ENCODE measurements around the gene TMEM121.
"Not testable (repeated sequence)": the region's sequence is repeated elsewhere in the genome, so short reads cannot be mapped to it uniquely, and the experiment has no call there.

TMEM121 gene

DNA sequence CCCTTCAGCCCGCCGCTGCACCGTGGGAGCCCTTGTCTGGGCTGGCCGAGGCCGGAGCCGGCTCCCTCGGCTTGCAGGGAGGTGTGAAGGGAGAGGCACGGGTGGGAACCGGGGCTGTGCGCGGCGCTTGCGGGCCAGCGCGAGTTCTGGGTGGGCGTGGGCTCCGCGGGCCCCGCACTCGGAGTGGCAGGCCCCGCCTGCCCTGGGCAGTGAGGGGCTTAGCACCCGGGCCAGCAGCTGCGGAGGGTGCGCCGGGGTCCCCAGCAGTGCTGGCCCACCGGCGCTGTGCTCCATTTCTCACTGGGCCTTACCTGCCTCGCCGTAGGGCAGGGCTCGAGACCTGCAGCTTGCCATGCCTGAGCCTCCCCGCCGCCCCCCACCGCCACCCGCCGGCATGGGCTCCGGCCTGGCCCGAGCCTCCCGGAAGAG, 21.4 kb downstream of the TMEM121 start:
- H3K4me1 ChIP-seq (ENCODE audit: low read length) = no peaks in the 10 kb centered on the region
- no peak overlapping the region for H3K4me2 ChIP-seq (ENCODE audit: low read length)
- no peak for TF ChIP-seq EZH2phosphoT487 (IDR thresholded peaks at IDR 0.05; ENCODE audit: low read depth)
- TF ChIP-seq, protein P1, sequence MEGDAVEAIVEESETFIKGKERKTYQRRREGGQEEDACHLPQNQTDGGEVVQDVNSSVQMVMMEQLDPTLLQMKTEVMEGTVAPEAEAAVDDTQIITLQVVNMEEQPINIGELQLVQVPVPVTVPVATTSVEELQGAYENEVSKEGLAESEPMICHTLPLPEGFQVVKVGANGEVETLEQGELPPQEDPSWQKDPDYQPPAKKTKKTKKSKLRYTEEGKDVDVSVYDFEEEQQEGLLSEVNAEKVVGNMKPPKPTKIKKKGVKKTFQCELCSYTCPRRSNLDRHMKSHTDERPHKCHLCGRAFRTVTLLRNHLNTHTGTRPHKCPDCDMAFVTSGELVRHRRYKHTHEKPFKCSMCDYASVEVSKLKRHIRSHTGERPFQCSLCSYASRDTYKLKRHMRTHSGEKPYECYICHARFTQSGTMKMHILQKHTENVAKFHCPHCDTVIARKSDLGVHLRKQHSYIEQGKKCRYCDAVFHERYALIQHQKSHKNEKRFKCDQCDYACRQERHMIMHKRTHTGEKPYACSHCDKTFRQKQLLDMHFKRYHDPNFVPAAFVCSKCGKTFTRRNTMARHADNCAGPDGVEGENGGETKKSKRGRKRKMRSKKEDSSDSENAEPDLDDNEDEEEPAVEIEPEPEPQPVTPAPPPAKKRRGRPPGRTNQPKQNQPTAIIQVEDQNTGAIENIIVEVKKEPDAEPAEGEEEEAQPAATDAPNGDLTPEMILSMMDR (IDR thresholded peaks at IDR 0.05; ENCODE audit: low read depth, low read length) = no peak
- no peaks in the 10 kb centered on the region for H3K79me2 ChIP-seq (ENCODE audit: low read length)
- H3K4me3 ChIP-seq (ENCODE audit: low read length) = no peak overlapping the region
- no peaks in the 10 kb centered on the region for H3K36me3 ChIP-seq (replicated peaks; ENCODE audit: low read depth, low read length)
- no peak overlapping the region for H2AFZ ChIP-seq (ENCODE audit: low read depth, low read length)
- H3K9me3 ChIP-seq (ENCODE audit: insufficient read depth, low read length) = peaks cover 6% of the 10 kb centered on the region
- H3K27me3 ChIP-seq (ENCODE audit: low read depth, low read length) = peaks cover 6% of the 10 kb centered on the region; the same call in 1 of the 2 replicates
- H4K20me1 ChIP-seq (ENCODE audit: insufficient read depth, low read length) = no peaks in the 10 kb centered on the region
- no peak overlapping the region for H3K27ac ChIP-seq (ENCODE audit: low read length)
- H3K9ac ChIP-seq (ENCODE audit: low read length) = no peak overlapping the region

DNA sequence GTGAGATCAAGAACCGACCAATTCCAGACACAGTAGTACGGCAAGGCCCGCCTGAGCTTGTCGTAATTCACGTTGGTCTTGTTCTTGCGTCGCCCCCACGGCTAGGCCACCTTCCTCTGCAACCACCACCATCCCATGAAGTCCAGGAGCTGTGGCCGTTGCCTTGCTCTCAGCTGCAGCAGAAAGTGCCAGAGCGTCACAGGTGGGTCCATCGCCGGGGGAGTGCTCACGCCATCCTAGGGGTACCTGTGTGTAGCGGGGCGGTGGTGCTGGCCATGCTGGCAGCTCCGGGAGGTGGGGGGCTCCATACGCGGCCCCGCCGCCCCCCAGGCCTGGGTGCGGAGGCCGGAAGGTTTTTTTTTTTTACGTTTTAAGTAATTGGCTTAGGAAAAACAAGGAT, 23.1 kb downstream of the TMEM121 start:
- H3K4me2 ChIP-seq (ENCODE audit: low read length) = no peak overlapping the region
- H3K79me2 ChIP-seq (ENCODE audit: low read length) = no peaks in the 10 kb centered on the region
- H3K4me1 ChIP-seq (ENCODE audit: low read length) = no peaks in the 10 kb centered on the region
- H3K27me3 ChIP-seq (ENCODE audit: low read depth, low read length) = no peaks in the 10 kb centered on the region; the same call in 1 of the 2 replicates
- H3K9ac ChIP-seq (ENCODE audit: low read length) = no peak overlapping the region
- H4K20me1 ChIP-seq (ENCODE audit: insufficient read depth, low read length) = no peaks in the 10 kb centered on the region
- no peak overlapping the region for H3K4me3 ChIP-seq (ENCODE audit: low read length)
- no peak for TF ChIP-seq EZH2phosphoT487 (IDR thresholded peaks at IDR 0.05; ENCODE audit: low read depth)
- TF ChIP-seq, protein P1 (IDR thresholded peaks at IDR 0.05; ENCODE audit: low read depth, low read length) = no peak
- H3K27ac ChIP-seq (ENCODE audit: low read length) = no peak overlapping the region
- no peaks in the 10 kb centered on the region for H3K36me3 ChIP-seq (replicated peaks; ENCODE audit: low read depth, low read length)
- H2AFZ ChIP-seq (ENCODE audit: low read depth, low read length) = no peak overlapping the region
- H3K9me3 ChIP-seq (ENCODE audit: insufficient read depth, low read length) = no peaks in the 10 kb centered on the region

DNA sequence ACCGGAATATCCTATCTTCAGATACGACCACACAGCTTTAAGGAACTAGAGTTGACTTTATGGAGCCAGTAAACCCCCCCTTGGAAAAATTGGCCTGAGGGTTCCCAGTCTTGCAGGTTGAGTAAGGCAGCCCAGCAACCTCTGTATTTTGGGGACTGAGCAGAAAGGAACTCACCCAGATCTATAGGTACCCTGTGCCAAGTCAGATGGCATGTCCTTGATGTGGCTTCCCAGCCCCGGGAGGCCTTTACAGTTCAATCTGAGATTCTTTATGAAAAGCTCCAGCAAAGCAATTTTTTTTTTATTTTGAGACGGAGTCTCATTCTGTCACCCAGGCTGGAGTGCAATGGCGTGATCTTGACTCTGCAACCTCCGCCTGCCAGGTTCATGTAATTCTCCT, 27.6 kb downstream of the TMEM121 start:
- Histone ChIP-seq H3K9me3 (ENCODE audit: insufficient read depth, low read length) (no peaks in the 10 kb centered on the region), H3K4me1 (ENCODE audit: low read length) (peaks cover 8% of the 10 kb centered on the region), H3K79me2 (ENCODE audit: low read length) (no peaks in the 10 kb centered on the region), H3K4me2 (ENCODE audit: low read length) (no peak overlapping the region), H3K36me3 (replicated peaks; ENCODE audit: low read depth, low read length) (no peaks in the 10 kb centered on the region), H2AFZ (ENCODE audit: low read depth, low read length) (no peak overlapping the region), H3K9ac (ENCODE audit: low read length) (no peak overlapping the region), H3K27me3 (ENCODE audit: low read depth, low read length) (no peaks in the 10 kb centered on the region; the same call in 1 of the 2 replicates), H4K20me1 (ENCODE audit: insufficient read depth, low read length) (no peaks in the 10 kb centered on the region), H3K27ac (ENCODE audit: low read length) (no peak overlapping the region), H3K4me3 (ENCODE audit: low read length) (no peak overlapping the region)
- no peak for TF ChIP-seq EZH2phosphoT487 (IDR thresholded peaks at IDR 0.05; ENCODE audit: low read depth)
- TF ChIP-seq, protein P1 (IDR thresholded peaks at IDR 0.05; ENCODE audit: low read depth, low read length) = no peak

DNA sequence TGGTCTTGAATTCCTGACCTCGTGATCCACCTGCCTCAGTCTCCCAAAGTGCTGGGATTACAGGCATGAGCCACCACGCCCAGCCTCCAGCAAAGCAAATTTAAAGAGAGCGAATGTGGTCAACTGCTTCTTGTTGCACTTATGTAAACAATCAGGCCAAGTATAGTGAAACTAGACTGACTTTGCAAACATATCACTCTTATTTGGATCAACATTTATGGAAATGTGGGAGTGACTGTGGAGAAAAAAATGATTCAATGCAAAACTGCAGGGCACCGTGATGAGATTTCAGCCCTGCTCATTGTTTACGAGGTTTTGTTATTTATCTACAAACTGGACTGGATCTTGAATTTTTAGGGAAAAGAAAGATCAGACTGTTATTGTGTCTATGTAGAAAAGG, 28.1 kb downstream of the TMEM121 start:
- H3K27ac ChIP-seq (ENCODE audit: low read length) = no peak overlapping the region
- no peaks in the 10 kb centered on the region; the same call in 1 of the 2 replicates for H3K27me3 ChIP-seq (ENCODE audit: low read depth, low read length)
- H3K9me3 ChIP-seq (ENCODE audit: insufficient read depth, low read length) = no peaks in the 10 kb centered on the region
- no peak overlapping the region for H3K4me2 ChIP-seq (ENCODE audit: low read length)
- no peak overlapping the region for H3K9ac ChIP-seq (ENCODE audit: low read length)
- TF ChIP-seq EZH2phosphoT487 (IDR thresholded peaks at IDR 0.05; ENCODE audit: low read depth) = no peak
- TF ChIP-seq, protein P1 (IDR thresholded peaks at IDR 0.05; ENCODE audit: low read depth, low read length) = no peak
- no peaks in the 10 kb centered on the region for H4K20me1 ChIP-seq (ENCODE audit: insufficient read depth, low read length)
- no peaks in the 10 kb centered on the region for H3K36me3 ChIP-seq (replicated peaks; ENCODE audit: low read depth, low read length)
- H3K4me3 ChIP-seq (ENCODE audit: low read length) = no peak overlapping the region
- peaks cover 11% of the 10 kb centered on the region for H3K4me1 ChIP-seq (ENCODE audit: low read length)
- no peaks in the 10 kb centered on the region for H3K79me2 ChIP-seq (ENCODE audit: low read length)
- no peak overlapping the region for H2AFZ ChIP-seq (ENCODE audit: low read depth, low read length)

DNA sequence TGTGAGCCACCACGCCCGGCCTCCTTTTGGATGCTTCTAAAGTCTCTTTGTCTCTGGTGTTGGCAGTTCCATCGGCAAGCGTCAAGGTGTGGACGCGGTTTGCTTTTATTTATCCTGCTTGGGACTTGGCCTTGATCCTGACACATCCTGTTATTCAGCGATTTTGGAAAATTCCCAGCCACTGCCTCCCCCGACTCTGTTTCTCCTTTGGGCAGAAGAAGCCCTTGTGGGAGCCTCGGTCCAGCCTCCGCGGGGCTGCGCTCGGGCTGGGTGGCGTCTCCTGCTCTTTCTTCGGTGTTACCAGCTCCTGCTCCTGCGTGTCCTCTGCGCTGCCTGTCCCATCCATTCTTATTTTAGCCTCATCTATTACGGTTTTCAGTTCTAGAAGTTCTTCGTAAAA, 31.3 kb downstream of the TMEM121 start:
- H3K27ac ChIP-seq (ENCODE audit: low read length); H3K27me3 ChIP-seq (ENCODE audit: low read depth, low read length); H3K9me3 ChIP-seq (ENCODE audit: insufficient read depth, low read length); H3K9ac ChIP-seq (ENCODE audit: low read length); H3K79me2 ChIP-seq (ENCODE audit: low read length); H3K36me3 ChIP-seq (replicated peaks; ENCODE audit: low read depth, low read length); H4K20me1 ChIP-seq (ENCODE audit: insufficient read depth, low read length); H3K4me3 ChIP-seq (ENCODE audit: low read length); H2AFZ ChIP-seq (ENCODE audit: low read depth, low read length): not testable (repeated sequence)
- Histone ChIP-seq H3K4me2 (ENCODE audit: low read length) (peak overlapping the region; percentile 32; the same call in 1 of the 2 replicates), H3K4me1 (ENCODE audit: low read length) (peaks cover 20% of the 10 kb centered on the region)

Data from OCI-LY3 (cell line).